Testis (tissue), 5 donors: ENCODE results near the gene DEFB119. TPM values are rescaled to one million over a fixed set of nuclear protein-coding genes. Genes with fewer than 3 reads are reported as not detected.
A peak's percentile ranks its signal among the peaks of the same experiment; 100 is the strongest.
"Not testable (repeated sequence)": the region's sequence is repeated elsewhere in the genome, so short reads cannot be mapped to it uniquely, and the experiment has no call there.

Experiments
- DNase-seq: peaks from one replicate; pipeline ENCODE4 v3.0.0-alpha.2; 2019
- H3K27ac ChIP-seq, 2 donors: fragments of 200-600 bp; sonication (generic); one replicate each; pipeline ENCODE4 v1.5.1; 2019
- H3K27me3 ChIP-seq: fragments of 200-600 bp; sonication (generic); one replicate; pipeline ENCODE4 v1.5.1; 2019
- H3K36me3 ChIP-seq: fragments of 200-600 bp; sonication (generic); one replicate; pipeline ENCODE4 v1.5.1; 2017; ENCODE audit warnings: low read depth; ENCODE audit errors: missing control alignments
- H3K4me1 ChIP-seq: fragments of 200-600 bp; sonication (generic); one replicate; pipeline ENCODE4 v1.5.1; 2019
- H3K4me3 ChIP-seq, 2 donors: fragments of 200-600 bp; sonication (generic); one replicate each; pipeline ENCODE4 v1.5.1; 2017 to 2019
- H3K9me3 ChIP-seq: fragments of 200-600 bp; sonication (generic); one replicate; pipeline ENCODE4 v1.5.1; 2017
- POLR2A ChIP-seq: fragments of 450-650 bp; IDR thresholded peaks from one replicate; pipeline ENCODE4 v1.6.1; 2017; ENCODE audit warnings: antibody characterized with exemption, mild to moderate bottlenecking, moderate library complexity
- WGBS, 2 donors: methylation state at CpG; one replicate each; pipeline ENCODE4 v1.1.5; 2018; 5-methylcytosine and 5-hydroxymethylcytosine counted together
- intact Hi-C: fragments of 100-400 bp; cut with DNase I; formaldehyde crosslinking; loops from one replicate; pipeline ENCODE4 v1.15.1; 2023; ENCODE audit warnings: low total_unique reads
- long read RNA-seq, 2 donors: transcript quantifications; one replicate each; lab custom pipeline, GENCODE V29; 2026
- polyA plus RNA-seq: library from polyadenylated mRNA; stranded (reverse); fragments of 350-450 nt; fragmentation: Illumina TruSeq; extraction: RNeasy Lipid Tissue Mini Kit (QIAGEN cat#74804); gene quantifications from one replicate; pipeline ENCODE4 v1.2.3, GENCODE V29; 2014; ENCODE audit warnings: low read depth, low replicate concordance; ENCODE audit not compliant: insufficient read depth
- total RNA-seq, 2 donors: library from RNA; depleted of rRNA; stranded (reverse); fragments of >200 nt; gene quantifications; one replicate each; pipeline ENCODE4 v1.2.3, GENCODE V29; 2016
- TF ChIP-seq, protein P1 (sequence below), 3 experiments: fragments of 450-650 bp in 2 of 3; fragments of 200-600 bp in 1 of 3; sonication (generic) in 1 of 3; IDR thresholded peaks; one replicate each; pipeline ENCODE4 v1.5.1; 2016 to 2019; ENCODE audit warnings: antibody characterized with exemption in 3 of 3, mild to moderate bottlenecking in 2 of 3, moderate library complexity in 1 of 3

DEFB119 gene, protein sequence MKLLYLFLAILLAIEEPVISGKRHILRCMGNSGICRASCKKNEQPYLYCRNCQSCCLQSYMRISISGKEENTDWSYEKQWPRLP
- total RNA-seq (100 to 1,000 TPM; 549 to 814 TPM), polyA plus RNA-seq (538 TPM)
- long read RNA-seq, donor 1, result 0 reads
- long read RNA-seq, donor 2, result 0 reads

DNA sequence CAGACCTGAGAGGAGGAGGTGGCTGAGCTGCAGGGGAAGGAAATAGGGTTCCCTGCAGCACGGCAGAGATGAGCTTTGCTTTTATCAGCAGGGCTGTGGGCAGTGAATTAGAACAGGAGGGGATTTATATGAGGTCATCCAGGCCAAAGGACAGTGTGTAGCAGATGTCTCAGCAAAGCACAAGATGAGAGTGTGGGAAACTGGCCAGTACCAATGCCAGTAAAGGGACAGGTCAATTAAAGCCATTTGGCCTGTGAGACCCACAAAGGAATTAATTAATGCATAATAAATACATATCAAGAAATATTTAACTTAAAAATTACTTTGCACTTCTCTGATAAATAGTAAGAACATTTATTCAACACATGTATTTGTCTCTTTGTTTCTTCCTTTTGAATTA, at the start of gene DEFB119:
TSS of gene DEFB119 (minus strand) at position 101 of the 400 bp plus-strand sequence. CDS start 107 bp downstream, outside the sequence.
- DNase-seq, result peak; percentile 83
- WGBS, 2 donors, result 35 to 50% methylated on average over 1 of the region's 1 CpG
- Histone ChIP-seq H3K27ac (peak within 1 kb of the TSS; percentile 52 to 70), H3K9me3 (no peaks in the 10 kb centered on the region), H3K27me3 (no peaks in the 10 kb centered on the region), H3K36me3 (no peaks in the 10 kb centered on the region), H3K4me1 (peaks cover 9% of the 10 kb centered on the region), H3K4me3 (peak within 1 kb of the TSS; percentile 31 to 58)
- no peak for TF ChIP-seq POLR2A
- TF ChIP-seq, protein P1, sequence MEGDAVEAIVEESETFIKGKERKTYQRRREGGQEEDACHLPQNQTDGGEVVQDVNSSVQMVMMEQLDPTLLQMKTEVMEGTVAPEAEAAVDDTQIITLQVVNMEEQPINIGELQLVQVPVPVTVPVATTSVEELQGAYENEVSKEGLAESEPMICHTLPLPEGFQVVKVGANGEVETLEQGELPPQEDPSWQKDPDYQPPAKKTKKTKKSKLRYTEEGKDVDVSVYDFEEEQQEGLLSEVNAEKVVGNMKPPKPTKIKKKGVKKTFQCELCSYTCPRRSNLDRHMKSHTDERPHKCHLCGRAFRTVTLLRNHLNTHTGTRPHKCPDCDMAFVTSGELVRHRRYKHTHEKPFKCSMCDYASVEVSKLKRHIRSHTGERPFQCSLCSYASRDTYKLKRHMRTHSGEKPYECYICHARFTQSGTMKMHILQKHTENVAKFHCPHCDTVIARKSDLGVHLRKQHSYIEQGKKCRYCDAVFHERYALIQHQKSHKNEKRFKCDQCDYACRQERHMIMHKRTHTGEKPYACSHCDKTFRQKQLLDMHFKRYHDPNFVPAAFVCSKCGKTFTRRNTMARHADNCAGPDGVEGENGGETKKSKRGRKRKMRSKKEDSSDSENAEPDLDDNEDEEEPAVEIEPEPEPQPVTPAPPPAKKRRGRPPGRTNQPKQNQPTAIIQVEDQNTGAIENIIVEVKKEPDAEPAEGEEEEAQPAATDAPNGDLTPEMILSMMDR (IDR thresholded peaks at IDR 0.05), result no peak
- intact Hi-C loops, result no loop called here

DNA sequence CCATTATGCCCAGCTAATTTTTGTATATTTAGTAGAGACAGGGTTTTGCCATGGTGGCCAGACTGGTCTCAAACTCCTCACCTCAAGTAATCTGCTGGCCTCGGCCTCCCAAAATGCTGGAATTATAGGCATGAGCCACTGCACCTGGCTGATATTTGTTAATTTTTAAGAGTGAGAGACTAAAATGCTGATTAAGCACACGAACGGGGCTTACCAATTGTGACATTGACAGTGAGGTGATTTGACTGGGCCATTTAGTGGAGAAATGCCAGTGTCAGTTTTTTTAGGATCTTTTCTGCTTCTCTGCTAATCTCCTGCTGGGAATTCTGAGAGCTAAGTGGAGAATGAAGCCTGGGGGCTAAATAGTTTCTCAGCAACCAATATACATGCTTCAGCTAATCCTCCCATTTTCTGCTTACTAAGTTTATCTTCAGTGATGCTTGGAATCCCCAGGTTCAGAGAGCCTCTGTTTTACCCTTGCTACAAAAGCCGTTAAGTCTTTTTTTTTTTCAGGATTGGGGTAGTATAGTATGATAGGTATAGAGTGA, 40.3 kb upstream of the DEFB119 start:
- Histone ChIP-seq H3K4me1 (no peaks in the 10 kb centered on the region), H3K9me3 (no peaks in the 10 kb centered on the region), H3K4me3 (no peak overlapping the region), H3K27me3 (no peaks in the 10 kb centered on the region), H3K27ac (no peak overlapping the region), H3K36me3 (no peaks in the 10 kb centered on the region)
- 73 to 76% methylated on average over 4 of the region's 4 CpGs for WGBS, 2 donors
- intact Hi-C loops, result no loop called here
- no peak for TF ChIP-seq POLR2A
- TF ChIP-seq, protein P1 (IDR thresholded peaks at IDR 0.05), result no peak
- DNase-seq, result no peak

DNA sequence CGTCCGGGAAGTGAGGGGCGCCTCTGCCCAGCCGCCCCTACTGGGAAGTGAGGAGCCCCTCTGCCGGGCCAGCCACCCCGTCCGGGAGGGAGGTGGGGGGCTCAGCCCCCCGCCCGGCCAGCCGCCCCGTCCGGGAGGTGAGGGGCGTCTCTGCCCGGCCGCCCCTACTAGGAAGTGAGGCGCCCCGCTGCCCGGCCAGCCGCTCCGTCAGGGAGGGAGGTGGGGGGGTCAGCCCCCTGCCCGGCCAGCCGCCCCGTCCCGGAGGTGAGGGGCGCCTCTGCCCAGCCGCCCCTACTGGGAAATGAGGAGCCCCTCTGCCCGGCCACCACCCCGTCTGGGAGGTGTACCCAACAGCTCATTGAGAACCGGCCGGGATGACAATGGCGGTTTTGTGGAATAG, 37.2 kb upstream of the DEFB119 start:
- H3K27ac ChIP-seq, H3K9me3 ChIP-seq, H3K27me3 ChIP-seq, DNase-seq, H3K36me3 ChIP-seq, intact Hi-C loops, H3K4me1 ChIP-seq: not testable (repeated sequence)
- H3K4me3 ChIP-seq, result peak overlapping the region in 1 of 2 donors; percentile 23
- 72 to 88% methylated on average over 5 to 9 of the region's 31 CpGs for WGBS, 2 donors

DNA sequence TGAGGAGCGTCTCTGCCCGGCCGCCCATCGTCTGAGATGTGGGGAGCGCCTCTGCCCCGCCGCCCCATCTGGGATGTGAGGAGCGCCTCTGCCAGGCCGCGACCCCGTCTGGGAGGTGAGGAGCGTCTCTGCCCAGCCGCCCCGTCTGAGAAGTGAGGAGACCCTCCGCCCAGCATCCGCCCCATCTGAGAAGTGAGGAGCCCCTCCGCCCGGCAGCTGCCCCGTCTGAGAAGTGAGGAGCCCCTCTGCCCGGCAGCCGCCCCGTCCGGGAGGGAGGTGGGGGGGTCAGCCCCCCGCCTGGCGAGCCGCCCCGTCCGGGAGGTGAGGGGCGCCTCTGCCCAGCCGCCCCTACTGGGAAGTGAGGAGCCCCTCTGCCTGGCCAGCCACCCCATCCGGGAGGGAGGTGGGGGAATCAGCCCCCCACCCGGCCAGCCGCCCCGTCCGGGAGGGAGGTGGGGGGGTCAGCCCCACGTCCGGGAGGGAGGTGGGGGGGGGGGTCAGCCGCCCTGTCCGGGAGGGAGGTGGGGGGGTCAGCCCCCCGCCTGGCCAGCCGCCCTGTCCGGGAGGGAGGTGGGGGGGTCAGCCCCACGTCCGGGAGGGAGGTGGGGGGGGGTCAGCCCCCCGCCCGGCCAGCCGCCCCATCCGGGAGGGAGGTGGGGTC, 36.6 kb upstream of the DEFB119 start:
- H3K36me3 ChIP-seq, DNase-seq, H3K9me3 ChIP-seq, H3K27ac ChIP-seq, H3K4me1 ChIP-seq, H3K27me3 ChIP-seq, intact Hi-C loops: not testable (repeated sequence)
- WGBS, 2 donors, result 90% methylated on average over 4 of the region's 48 CpGs; no CpG with 5 or more reads in 1 of the 2 donors
- H3K4me3 ChIP-seq, result peak overlapping the region in 1 of 2 donors; percentile 23

DNA sequence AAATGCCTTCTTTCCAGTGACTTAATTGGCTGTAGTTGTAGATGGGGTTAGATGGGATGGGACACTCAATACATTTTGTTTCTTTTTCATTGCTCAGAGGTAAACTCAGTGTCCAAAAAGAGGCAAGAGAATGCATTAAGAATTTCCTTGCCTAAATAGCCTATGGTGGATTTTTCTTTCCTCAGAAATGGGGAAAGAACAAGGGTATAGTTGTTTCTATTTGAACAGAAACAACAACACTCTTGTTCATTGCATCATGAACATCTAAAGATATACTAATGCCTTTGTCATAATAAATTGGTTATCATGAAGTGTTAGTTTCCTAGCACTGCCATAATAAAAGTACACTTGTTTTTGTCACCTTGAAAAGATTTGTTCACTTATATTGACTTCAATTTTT, 35.4 kb upstream of the DEFB119 start:
- H3K36me3 ChIP-seq, result no peaks in the 10 kb centered on the region
- H3K27me3 ChIP-seq, result no peaks in the 10 kb centered on the region
- no peaks in the 10 kb centered on the region for H3K4me1 ChIP-seq
- intact Hi-C loops, result no loop called here
- H3K27ac ChIP-seq, result no peak overlapping the region
- no peaks in the 10 kb centered on the region for H3K9me3 ChIP-seq
- no peak for DNase-seq
- H3K4me3 ChIP-seq, result no peak overlapping the region
- TF ChIP-seq, protein P1 (IDR thresholded peaks at IDR 0.05), result no peak
- TF ChIP-seq POLR2A, result no peak
